HG03558 (cell line): ENCODE data around the gene TSGA10IP.

ENCODE experiments used
- ATAC-seq: cut with Tn5 transposase; IDR thresholded peaks from one replicate; pipeline ENCODE4 v1.9.1; 2021; ENCODE audit warnings: moderate number of reproducible peaks; ENCODE audit not compliant: unreplicated experiment; ENCODE audit errors: extremely low read depth

TSGA10IP gene

GRCh38 chr11:65973439-65974110, 28.3 kb downstream of the TSGA10IP start:
- no peak for ATAC-seq

GRCh38 chr11:65975771-65976170, 30.5 kb downstream of the TSGA10IP start:
- ATAC-seq = no peak

- no peak for ATAC-seq
These were observed 31.2 kb downstream of the TSGA10IP start for GRCh38 chr11:65976216-65977176.

- no peak for ATAC-seq
These were observed 32.5 kb downstream of the TSGA10IP start for GRCh38 chr11:65977621-65978390.

- no peak for ATAC-seq
These were observed 33.3 kb downstream of the TSGA10IP start for GRCh38 chr11:65978391-65979238.

GRCh38 chr11:65979261-65979759, 34.0 kb downstream of the TSGA10IP start:
- no peak for ATAC-seq

GRCh38 chr11:65981101-65981740, 35.9 kb downstream of the TSGA10IP start:
- no peak for ATAC-seq

GRCh38 chr11:65981972-65982823, 36.9 kb downstream of the TSGA10IP start:
- no peak for ATAC-seq

GRCh38 chr11:65982824-65983588, 37.7 kb downstream of the TSGA10IP start:
- ATAC-seq = no peak

- no peak for ATAC-seq
These were observed 38.3 kb downstream of the TSGA10IP start for GRCh38 chr11:65983589-65983987.

- no peak for ATAC-seq
These were observed 42.1 kb downstream of the TSGA10IP start for GRCh38 chr11:65987336-65987735.

- ATAC-seq = peak; percentile 73
These were observed 43.7 kb downstream of the TSGA10IP start for GRCh38 chr11:65988791-65989592.

GRCh38 chr11:65992056-65992455, 46.8 kb downstream of the TSGA10IP start:
- ATAC-seq = no peak

GRCh38 chr11:65997286-65997685, 52.0 kb downstream of the TSGA10IP start:
- ATAC-seq = no peak

GRCh38 chr11:66001942-66002647, 56.8 kb downstream of the TSGA10IP start, which contains the start of the genes BANF1 and EIF1AD:
TSS of gene BANF1 (plus strand) at chr11:66002503. CDS start at chr11:66003251, 748 bp downstream.
TSS of gene EIF1AD (minus strand) at chr11:66002157. CDS start at chr11:66000389, 1,768 bp downstream.
- peak; percentile 33 for ATAC-seq
